Activated T-helper 1 cell treated with anti-CD3 and anti-CD28 coated beads, Interleukin-12 subunit alpha, Interleukin-12 subunit beta, Interleukin-2, Interleukin-4 antibody, amounts not matched to agents 30 ng/mL and 10 ng/mL and 1 ng/mL, durations not matched to agents 14 hours and 24 hours and 36 hours (primary cell): Measurements from ENCODE around the gene KRT3. TPM values are rescaled to one million over a fixed set of nuclear protein-coding genes. Genes with fewer than 3 reads are reported as not detected.
"Not testable (repeated sequence)": the region's sequence is repeated elsewhere in the genome, so short reads cannot be mapped to it uniquely, and the experiment has no call there.

Source experiments
- DNase-seq: peaks from one replicate; pipeline ENCODE4 v3.0.0; 2021; ENCODE audit warnings: low spot score
- H3K27ac Mint-ChIP-seq: one replicate; pipeline ENCODE4 v1.8.0; 2021; ENCODE audit warnings: mild to moderate bottlenecking, mixed read lengths
- H3K27me3 Mint-ChIP-seq: one replicate; pipeline ENCODE4 v1.8.0; 2022; ENCODE audit warnings: mild to moderate bottlenecking, moderate library complexity, mixed read lengths; ENCODE audit not compliant: insufficient read depth
- H3K36me3 Mint-ChIP-seq: one replicate; pipeline ENCODE4 v1.8.0; 2021; ENCODE audit warnings: low read depth, mixed read lengths
- H3K4me1 Mint-ChIP-seq: one replicate; pipeline ENCODE4 v1.8.0; 2021; ENCODE audit warnings: low read depth, mixed read lengths
- H3K4me3 Mint-ChIP-seq: one replicate; pipeline ENCODE4 v1.8.0; 2021; ENCODE audit warnings: mild to moderate bottlenecking, moderate library complexity, mixed read lengths
- H3K9me3 Mint-ChIP-seq: one replicate; pipeline ENCODE4 v1.8.0; 2021; ENCODE audit warnings: mixed read lengths
- intact Hi-C: fragments of 100-400 bp; cut with micrococcal nuclease; formaldehyde crosslinking; loops from one replicate; pipeline ENCODE4 v1.15.1; 2024
- total RNA-seq: library from RNA; stranded (reverse); gene quantifications from 2 replicates; pipeline ENCODE4 v1.2.3, GENCODE V29; 2022

The KRT3 gene
- total RNA-seq, 1 donor from 2014 or later = 0.08 TPM

DNA sequence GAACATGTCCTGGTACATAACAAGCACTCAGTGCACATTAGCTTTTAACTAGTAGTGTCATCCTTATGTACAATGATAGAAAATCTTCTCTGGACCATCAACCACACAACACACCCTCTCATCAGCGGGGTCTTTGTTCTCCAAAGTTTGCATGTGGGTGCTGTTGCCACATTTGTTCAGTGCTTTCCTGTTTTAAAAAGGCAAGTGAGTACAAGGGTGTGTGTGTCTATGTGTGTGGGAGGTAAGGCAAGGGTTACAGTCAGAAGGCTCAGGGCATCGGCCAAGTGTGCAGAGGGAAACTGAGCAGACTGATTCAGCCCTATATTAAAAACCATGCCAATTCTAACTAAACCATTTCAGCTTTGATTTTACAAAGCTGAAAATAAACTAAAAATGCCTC, 36.7 kb downstream of the KRT3 start:
- H3K4me1 Mint-ChIP-seq = no peaks in the 10 kb centered on the region
- intact Hi-C loops = no loop called here
- H3K27me3 Mint-ChIP-seq = peaks cover 2% of the 10 kb centered on the region
- H3K27ac Mint-ChIP-seq = no peak overlapping the region
- DNase-seq = no peak
- H3K4me3 Mint-ChIP-seq = no peak overlapping the region
- no peaks in the 10 kb centered on the region for H3K36me3 Mint-ChIP-seq
- H3K9me3 Mint-ChIP-seq = peaks cover 10% of the 10 kb centered on the region

DNA sequence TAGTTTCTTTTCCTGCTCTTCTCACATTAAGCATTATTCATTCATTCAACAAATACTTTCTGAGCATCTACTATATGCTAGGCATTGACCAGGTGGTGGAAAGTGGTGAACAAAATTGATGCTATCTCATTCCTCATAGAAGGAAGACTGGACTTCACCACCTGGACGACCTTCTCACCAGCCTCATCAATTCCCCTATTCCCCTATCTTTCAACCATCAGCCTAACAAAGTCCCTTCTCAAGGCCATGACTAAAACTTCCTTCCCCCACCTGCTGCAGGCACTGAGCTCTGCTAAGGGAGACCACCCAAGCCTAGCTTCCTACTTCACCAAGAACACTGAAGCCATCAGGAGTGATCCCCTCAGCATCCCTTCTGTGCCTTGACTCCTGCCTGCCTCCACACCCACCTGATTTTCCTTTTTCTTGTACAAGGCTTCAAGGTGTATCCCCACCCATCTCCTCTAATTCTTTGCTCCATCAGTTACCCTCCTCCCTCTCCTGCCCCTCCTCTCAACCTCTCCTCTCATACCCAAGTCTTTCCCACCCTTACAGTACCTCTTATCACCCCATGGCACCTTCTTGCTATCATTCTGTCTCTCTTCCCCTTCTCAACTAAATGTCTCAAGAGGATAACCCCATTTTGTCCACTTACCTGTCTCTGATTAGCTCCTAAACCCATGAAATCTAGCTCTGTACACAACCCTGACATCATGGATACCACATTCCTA, 38.3 kb downstream of the KRT3 start:
- H3K9me3 Mint-ChIP-seq = peaks cover 10% of the 10 kb centered on the region
- H3K27ac Mint-ChIP-seq = no peak overlapping the region
- intact Hi-C loops = no loop called here
- no peaks in the 10 kb centered on the region for H3K36me3 Mint-ChIP-seq
- no peak overlapping the region for H3K4me3 Mint-ChIP-seq
- H3K27me3 Mint-ChIP-seq = peaks cover 2% of the 10 kb centered on the region
- DNase-seq = no peak
- H3K4me1 Mint-ChIP-seq = no peaks in the 10 kb centered on the region

DNA sequence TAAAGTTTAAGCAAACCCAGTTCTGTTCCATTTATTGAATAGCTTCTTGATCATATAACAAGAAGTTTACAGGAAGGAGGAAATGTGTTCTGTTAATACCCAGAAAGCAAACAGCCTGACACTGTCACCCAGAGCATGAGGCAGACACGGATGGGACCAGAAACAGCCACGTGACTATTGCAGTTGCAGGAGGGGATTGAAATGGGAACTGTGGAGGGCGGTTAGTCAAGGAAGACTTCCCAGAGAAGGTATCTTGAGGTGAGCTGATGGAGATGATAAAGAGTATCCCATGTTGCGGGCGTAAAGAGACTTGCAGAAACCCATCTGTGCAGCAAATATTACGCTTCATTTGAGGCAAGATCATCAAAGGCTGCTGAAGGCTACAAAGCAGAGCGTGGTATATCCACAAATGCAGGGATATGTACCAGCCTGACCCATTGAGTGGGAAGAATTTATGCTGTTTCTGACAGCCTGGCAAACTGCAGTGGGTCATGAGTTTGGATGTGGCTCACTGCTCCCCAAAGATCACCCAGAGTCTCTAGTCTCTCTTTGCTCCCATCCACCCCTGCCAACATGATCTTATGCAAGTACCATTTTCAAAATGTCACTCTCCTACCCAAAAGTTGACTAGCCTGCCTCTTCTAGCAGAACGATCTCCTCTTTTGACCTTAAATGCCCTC, 39.5 kb downstream of the KRT3 start:
- intact Hi-C loops = no loop called here

DNA sequence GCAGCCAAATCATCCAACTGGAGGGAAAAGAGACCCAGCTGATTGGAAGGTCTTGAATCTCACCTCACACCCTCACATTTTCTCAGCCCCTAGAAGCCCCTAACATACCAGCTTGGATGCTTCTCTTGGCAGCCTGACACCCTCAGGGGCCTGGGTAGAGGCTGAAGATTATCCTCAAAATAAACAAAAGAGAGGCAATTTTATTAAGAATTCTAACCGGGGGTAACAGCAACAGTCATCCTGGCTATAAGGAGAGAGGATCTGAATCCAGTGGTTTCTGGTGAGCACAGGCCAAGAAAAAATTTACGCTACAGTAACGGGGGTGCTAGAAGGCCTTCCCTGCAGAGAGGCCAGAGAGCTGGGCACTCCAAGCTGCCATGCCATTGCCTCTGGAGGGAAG, 40.4 kb downstream of the KRT3 start:
- Mint-ChIP-seq H3K27me3 (peaks cover 5% of the 10 kb centered on the region), H3K4me1 (no peaks in the 10 kb centered on the region), H3K4me3 (no peak overlapping the region), H3K9me3 (no peaks in the 10 kb centered on the region), H3K27ac (no peak overlapping the region), H3K36me3 (no peaks in the 10 kb centered on the region)
- DNase-seq = no peak
- intact Hi-C loops = no loop called here

More for the DNA sequence above, 39.5 kb downstream of the KRT3 start:
- no peak overlapping the region for H3K27ac Mint-ChIP-seq
- H3K4me1 Mint-ChIP-seq = no peaks in the 10 kb centered on the region
- no peaks in the 10 kb centered on the region for H3K36me3 Mint-ChIP-seq
- peaks cover 2% of the 10 kb centered on the region for H3K27me3 Mint-ChIP-seq
- peaks cover 8% of the 10 kb centered on the region for H3K9me3 Mint-ChIP-seq
- H3K4me3 Mint-ChIP-seq = no peak overlapping the region
- DNase-seq = no peak

DNA sequence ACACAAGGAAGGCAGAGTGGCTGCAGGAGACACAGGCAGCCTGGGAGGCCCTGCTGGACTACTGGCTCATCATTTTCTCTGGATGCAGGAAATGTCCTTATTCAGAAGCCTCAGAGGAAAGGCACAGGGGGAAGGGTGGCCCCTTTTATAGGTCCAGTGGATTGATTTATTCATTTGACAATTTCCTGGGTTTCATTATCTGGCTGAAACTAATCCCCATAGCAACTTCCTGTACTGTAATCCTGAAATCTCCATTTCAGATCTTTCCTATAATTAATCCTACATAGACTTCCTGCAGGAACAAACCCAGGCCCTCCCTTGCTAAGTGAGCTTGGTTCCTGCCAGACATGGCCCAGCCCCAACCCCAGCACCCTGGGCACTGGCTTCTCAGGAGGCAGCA, 41.8 kb downstream of the KRT3 start:
- Mint-ChIP-seq H3K27ac (no peak overlapping the region), H3K4me3 (no peak overlapping the region), H3K27me3 (peaks cover 8% of the 10 kb centered on the region), H3K9me3 (no peaks in the 10 kb centered on the region), H3K36me3 (no peaks in the 10 kb centered on the region), H3K4me1 (no peaks in the 10 kb centered on the region)
- intact Hi-C loops = no loop called here
- DNase-seq = no peak

DNA sequence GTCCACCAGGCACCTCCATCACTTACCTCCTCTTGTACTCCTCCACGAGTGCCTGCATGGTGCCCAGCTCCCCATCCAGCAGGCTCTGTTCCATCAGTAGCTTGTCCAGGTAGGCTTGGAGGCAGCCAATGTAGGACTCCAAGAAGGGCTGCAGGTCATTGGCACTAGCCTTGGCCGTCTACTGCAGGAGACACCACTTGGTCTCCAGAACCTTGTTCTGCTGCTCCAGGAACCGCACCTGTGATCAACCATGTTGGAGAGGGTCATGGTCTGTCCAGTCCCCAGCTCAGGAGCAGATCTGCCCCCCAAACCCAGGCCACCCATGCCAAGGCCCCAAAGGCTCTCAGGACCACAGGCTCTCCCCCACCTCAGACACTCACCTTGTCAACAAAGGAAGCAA, 42.6 kb downstream of the KRT3 start:
- no peak overlapping the region for H3K4me3 Mint-ChIP-seq

DNA sequence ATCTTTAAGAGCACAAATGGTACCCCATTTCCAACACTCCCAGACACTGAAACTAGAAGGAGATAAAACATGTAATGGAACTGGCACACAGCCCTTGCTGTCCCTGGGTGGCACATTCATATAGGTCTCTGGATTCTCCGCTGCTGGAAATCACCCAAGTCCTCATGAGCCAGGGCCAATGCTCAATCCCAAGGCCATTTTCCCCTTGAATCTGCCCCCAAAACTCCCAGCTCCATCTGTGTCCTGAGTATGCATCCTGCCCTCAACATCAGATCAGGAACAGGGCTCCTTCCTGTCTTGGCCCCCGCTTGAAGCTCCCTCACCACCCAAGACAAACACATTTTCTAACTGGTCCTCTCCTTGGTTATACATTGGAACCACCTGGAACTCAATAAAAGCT, 43.4 kb downstream of the KRT3 start:
- no peaks in the 10 kb centered on the region for H3K36me3 Mint-ChIP-seq
- H3K4me1 Mint-ChIP-seq = no peaks in the 10 kb centered on the region
- H3K27ac Mint-ChIP-seq = no peak overlapping the region
- H3K4me3 Mint-ChIP-seq = no peak overlapping the region
- intact Hi-C loops = no loop called here
- no peaks in the 10 kb centered on the region for H3K9me3 Mint-ChIP-seq
- no peak for DNase-seq
- H3K27me3 Mint-ChIP-seq = peaks cover 8% of the 10 kb centered on the region

More for the DNA sequence above, 42.6 kb downstream of the KRT3 start:
- Mint-ChIP-seq H3K36me3 (no peaks in the 10 kb centered on the region), H3K27ac (no peak overlapping the region), H3K9me3 (no peaks in the 10 kb centered on the region), H3K4me1 (no peaks in the 10 kb centered on the region), H3K27me3 (peaks cover 8% of the 10 kb centered on the region)
- intact Hi-C loops = no loop called here
- no peak for DNase-seq

DNA sequence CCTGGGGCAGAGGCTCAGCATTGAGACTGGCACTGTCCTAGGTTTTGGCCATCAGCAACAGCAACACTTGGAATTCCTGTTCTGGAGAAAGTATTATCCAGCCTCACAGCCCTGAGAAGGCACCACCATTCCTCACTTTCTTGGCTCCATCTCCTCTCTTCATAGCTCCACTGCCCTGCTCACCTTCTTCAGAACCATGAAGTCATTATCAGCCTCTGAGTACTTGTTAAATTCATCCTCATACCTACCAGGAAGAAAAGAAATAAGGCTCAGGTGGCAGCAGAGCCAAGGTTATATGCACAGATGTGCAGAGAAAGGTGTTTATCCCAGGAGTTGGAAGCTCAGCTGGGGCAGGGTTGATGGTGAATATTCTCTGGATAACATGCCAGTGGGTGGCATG, 44.1 kb downstream of the KRT3 start:
- Mint-ChIP-seq H3K36me3 (no peaks in the 10 kb centered on the region), H3K9me3 (no peaks in the 10 kb centered on the region), H3K27me3 (peaks cover 8% of the 10 kb centered on the region), H3K4me3 (no peak overlapping the region), H3K27ac (no peak overlapping the region), H3K4me1 (no peaks in the 10 kb centered on the region)
- intact Hi-C loops = no loop called here
- DNase-seq = no peak

DNA sequence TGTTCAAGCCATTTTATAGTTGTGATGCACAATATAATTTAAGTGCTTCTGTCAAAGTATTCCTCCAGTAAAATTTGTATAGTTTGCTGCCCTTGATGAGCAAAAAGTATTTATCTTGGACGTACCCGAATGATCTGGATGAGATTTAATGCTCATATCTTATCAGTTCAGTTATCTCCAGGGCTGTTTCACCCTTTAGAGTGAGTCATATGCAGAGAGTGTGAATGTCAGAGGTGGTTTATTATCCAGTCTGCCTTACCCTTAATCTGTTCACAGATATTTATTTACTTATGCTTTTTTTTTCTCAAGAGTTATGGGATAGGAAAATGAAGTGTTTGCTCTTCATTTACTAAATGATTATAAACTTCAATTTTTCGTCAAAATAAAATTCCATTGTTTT, 45.4 kb downstream of the KRT3 start:
- H3K9me3 Mint-ChIP-seq, H3K4me3 Mint-ChIP-seq, DNase-seq, H3K36me3 Mint-ChIP-seq, H3K27me3 Mint-ChIP-seq, H3K4me1 Mint-ChIP-seq, H3K27ac Mint-ChIP-seq, intact Hi-C loops: not testable (repeated sequence)

DNA sequence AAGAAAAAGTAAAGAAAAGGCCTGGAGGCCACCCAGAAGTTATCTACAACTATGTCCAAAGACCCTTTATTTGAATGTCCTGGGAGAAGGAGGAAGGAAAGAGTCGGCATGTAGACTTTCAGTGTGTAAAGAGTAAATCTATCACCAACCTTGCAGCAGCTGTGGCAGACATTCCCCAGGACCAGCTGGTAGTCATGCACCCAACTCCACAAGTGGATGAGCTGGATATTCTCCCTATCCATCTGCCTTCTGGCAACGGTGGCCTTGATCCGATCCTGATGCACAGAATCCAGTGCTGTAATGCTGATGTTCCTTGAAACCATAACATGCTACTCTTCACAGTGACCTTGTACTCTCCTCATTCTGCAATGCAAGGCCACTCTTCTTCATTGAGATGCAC, 46.1 kb downstream of the KRT3 start:
- no peaks in the 10 kb centered on the region for H3K9me3 Mint-ChIP-seq
- H3K4me3 Mint-ChIP-seq = no peak overlapping the region
- H3K36me3 Mint-ChIP-seq = no peaks in the 10 kb centered on the region
- intact Hi-C loops = no loop called here
- H3K4me1 Mint-ChIP-seq = no peaks in the 10 kb centered on the region
- peaks cover 6% of the 10 kb centered on the region for H3K27me3 Mint-ChIP-seq
- H3K27ac Mint-ChIP-seq = no peak overlapping the region
- no peak for DNase-seq

DNA sequence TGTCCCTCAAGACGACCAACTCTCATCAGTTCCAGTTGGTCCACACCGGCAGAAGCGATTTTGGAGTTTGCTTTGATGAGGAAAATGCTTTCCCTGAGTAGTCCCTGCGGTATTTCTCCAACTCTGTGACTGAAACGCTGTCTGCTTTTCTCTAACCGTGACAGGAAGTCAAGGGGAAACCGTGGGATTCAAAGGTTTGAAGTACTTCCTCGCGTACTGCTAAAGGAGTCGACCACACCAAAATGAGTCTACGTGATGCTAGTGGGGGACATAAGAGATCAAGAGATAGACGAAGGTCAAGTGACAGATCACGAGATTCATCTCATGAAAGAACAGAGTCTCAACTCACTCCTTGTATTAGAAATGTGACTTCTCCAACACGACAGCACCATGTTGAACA, 47.3 kb downstream of the KRT3 start:
- Mint-ChIP-seq H3K36me3 (no peaks in the 10 kb centered on the region), H3K27me3 (peaks cover 6% of the 10 kb centered on the region)
- intact Hi-C loops = no loop called here

DNA sequence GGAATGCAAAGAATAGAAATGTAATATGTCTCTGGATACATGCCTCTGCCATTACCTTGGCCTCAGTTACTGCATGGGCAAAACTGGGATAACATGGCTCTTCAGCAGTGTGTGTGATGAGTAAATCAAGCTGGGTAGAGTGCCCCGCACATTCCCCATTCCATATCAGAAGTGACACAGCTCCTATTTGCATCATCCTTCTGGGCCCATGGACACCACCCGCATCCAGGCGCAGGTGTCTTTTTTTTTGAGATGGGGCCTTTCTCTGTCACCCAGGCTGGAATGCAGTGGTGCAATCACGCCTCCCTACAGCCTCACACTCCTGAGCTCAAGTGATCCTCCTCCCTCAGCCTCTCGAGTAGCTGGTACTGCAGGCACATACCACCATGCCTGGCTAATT, 50.4 kb downstream of the KRT3 start:
- H3K4me1 Mint-ChIP-seq = no peaks in the 10 kb centered on the region
- H3K9me3 Mint-ChIP-seq = no peaks in the 10 kb centered on the region
- H3K27me3 Mint-ChIP-seq = peaks cover 3% of the 10 kb centered on the region
- H3K27ac Mint-ChIP-seq = no peak overlapping the region
- intact Hi-C loops = no loop called here
- H3K36me3 Mint-ChIP-seq = no peaks in the 10 kb centered on the region
- no peak for DNase-seq
- H3K4me3 Mint-ChIP-seq = no peak overlapping the region

More for the DNA sequence above, 47.3 kb downstream of the KRT3 start:
- Mint-ChIP-seq H3K27ac (no peak overlapping the region), H3K4me1 (no peaks in the 10 kb centered on the region), H3K4me3 (no peak overlapping the region), H3K9me3 (no peaks in the 10 kb centered on the region)
- no peak for DNase-seq

DNA sequence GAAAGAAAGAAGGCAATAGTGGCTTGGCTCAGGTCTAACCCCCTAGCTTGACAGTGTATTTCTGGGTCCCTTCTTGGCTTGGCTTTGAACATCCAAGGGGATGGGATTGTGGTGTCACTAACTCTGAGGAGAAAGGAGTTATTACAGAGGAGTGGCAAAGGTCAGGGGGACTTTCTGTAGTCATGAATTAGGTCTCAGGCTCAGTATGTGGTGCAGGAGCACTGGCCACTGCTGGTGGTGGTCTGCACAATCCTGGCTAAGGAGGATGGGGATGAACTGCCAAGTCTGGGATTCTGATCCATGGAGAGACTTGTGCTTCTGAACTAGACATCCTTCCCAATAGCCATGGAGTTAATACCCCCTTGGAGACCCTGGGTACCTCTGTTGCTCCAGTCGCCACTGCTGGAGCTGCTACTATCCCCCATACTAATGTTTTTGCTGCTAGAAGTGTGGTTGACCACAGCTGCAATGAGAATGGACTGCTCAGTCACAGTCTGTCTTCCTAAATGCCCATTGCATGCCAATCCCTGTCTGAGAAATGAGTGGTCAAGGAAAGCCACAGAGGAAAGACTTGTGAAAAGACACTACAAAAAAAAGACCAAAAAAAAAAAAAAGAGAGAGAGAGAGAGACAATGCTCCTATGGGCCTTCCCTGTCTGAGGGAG, 51.3 kb downstream of the KRT3 start:
- Mint-ChIP-seq H3K4me1 (no peaks in the 10 kb centered on the region), H3K36me3 (no peaks in the 10 kb centered on the region), H3K4me3 (no peak overlapping the region), H3K9me3 (no peaks in the 10 kb centered on the region), H3K27me3 (peaks cover 3% of the 10 kb centered on the region), H3K27ac (no peak overlapping the region)
- no peak for DNase-seq
- intact Hi-C loops = no loop called here
